RPMI7951 (cell line): ENCODE results near the gene BTNL8. TPM values are rescaled to one million over a fixed set of nuclear protein-coding genes. Genes with fewer than 3 reads are reported as not detected.
A peak's percentile ranks its signal among the peaks of the same experiment; 100 is the strongest.

Source experiments
- DNase-seq: peaks from one replicate; pipeline ENCODE4 v3.0.0-alpha.2; 2012; ENCODE audit warnings: low read depth
- total RNA-seq: library from RNA; depleted of rRNA; stranded (reverse); fragments of >200 nt; shearing (Covaris generic); gene quantifications from 2 replicates; pipeline ENCODE4 v1.2.3, GENCODE V29; 2014; rRNA removed

BTNL8 gene
- 0.12 and 0.29 TPM in 2 replicates for total RNA-seq

- DNase-seq, result no peak
Observed at GRCh38 chr5:180898621-180899246, at the start of gene BTNL8. TSS of gene BTNL8 (plus strand) at chr5:180899159. CDS start at chr5:180899311, 152 bp downstream.

DNA sequence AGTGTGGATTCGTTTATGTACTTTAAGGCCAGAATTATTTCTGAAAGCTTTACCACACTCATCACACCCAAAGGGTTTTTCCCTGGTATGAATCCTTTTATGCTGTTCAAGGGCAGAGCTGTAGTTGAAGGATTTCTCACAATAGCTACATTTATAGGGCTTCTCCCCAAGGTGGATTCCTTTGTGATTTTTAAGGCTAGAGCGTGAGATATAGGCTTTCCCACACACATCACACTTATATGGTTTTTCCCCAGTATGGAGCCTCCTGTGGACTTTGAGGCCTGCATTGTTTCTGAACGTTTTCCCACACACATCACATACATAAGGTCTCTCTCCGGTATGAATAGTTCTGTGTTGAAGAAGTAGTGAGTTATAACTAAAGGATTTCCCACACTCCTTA lies 49.1 kb upstream of the BTNL8 start:
- DNase-seq, result no peak

- no peak for DNase-seq
Observed at GRCh38 chr5:180850434-180851078, 48.4 kb upstream of the BTNL8 start.

- no peak for DNase-seq
Observed at GRCh38 chr5:180852495-180852894, 46.5 kb upstream of the BTNL8 start.

GRCh38 chr5:180853121-180853847 lies 45.7 kb upstream of the BTNL8 start:
- DNase-seq, result no peak

- no peak for DNase-seq
Observed at GRCh38 chr5:180853848-180854176, 45.1 kb upstream of the BTNL8 start.

DNA sequence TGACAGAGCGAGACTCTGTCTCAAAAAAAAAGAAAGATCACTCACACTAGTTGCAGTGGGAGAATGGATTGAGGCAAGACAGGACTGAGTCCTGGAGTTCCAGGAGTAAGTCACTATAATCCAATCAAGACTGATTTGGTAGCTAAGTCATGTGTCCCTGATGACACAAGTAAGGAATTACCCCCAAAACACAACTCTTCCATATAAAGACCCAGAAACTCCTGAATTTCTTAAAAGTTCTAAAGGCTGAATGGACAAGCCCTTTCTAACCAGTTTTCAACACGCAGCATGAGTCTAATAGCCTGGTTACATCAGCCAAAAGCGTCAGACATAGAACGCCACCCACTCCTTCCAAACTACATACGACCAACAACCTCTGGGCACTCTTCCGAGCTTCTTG lies 40.4 kb upstream of the BTNL8 start:
- DNase-seq, result no peak

DNA sequence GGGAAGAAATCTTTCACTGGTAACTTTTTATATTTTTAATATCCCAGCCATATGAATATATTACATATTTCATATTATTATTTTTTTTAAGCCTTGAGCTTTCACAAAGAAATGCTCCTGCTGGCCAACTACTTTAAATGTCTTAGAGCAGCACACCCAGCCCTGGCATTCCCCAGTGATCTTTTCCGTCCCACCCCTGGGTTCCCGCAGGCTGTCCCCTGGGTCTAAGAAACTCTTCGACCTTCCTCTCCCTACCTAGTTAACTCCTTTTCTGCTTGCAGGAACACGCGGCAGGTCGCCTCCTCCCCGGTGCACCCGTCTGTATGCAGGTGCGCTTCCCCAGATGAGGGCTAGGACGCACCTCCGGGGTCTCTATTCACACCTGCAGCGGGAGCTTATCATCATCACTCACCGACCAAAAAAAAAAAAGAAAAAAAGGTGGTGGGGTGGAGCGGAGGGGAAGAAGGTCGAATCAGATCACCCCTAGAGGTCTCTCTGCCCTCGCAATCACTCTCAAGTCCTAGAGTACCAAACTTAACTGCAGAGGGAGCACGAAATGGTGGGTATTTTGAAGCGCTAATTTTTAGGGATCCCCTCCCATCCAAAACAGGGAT lies 38.6 kb upstream of the BTNL8 start:
- peak; percentile 56 for DNase-seq

GRCh38 chr5:180860887-180861822 lies 37.8 kb upstream of the BTNL8 start, which contains the start of gene ZFP62:
TSS of gene ZFP62 (minus strand) at chr5:180861276. CDS start at chr5:180861219, 57 bp downstream.
- peak; percentile 87 for DNase-seq

DNA sequence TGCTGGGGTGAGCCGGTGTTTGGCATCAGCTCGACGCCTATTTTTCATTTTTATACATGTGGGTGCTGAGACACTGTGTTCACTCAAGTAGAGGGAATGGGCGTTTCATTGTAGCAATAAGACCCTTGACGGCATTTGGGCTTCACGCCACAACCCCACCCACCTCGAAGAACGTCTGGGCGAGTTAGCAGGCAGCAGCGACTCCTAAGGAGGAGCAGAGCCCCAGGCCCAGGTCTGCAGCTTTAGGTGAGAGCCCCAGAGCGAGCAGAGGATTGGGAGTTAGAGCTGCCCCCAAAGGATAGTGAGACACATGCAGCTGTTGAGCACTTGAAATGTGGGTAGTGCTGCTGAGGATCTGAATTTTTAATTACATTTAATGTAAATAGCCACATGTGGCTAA lies 36.3 kb upstream of the BTNL8 start:
- DNase-seq, result no peak

GRCh38 chr5:180865981-180866695 lies 32.8 kb upstream of the BTNL8 start:
- DNase-seq, result no peak

DNA sequence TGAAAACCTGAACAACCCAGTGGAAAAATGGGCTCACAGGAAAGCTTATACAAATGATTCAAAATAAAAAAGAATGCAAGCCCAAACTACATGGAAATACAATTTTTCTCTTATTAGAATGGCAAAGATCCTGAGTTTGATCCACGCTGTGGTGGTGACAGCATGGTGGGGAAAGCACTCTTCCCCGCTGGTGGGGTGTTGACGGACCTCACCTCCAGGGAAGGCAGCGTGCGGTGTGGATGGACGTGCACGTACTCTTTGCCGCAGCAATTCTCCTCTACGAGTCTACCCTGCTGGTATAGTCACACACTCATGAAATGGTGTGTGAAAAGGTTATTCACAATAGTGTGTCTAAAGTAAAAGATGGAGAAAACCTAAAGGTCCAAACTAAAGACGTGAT lies 32.0 kb upstream of the BTNL8 start:
- DNase-seq, result no peak

DNA sequence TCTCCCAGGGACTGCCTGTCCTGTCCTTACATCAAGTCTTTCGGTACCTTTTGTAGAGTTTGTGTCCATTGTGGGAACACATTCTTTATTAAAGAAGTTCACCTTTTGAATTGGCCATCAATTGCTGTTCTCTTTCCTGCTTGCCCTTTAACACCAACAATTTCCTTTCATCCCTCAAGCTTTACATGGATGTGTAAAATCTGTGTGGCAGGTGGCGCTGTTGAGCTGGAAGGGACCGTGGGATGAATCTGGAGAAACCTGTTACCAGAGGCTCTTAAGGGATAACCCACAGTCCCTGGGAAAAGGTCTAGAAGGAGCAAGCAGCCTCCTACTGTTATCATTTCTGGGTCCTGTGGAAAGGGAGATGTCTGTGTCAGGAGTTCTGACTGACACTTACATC lies 30.0 kb upstream of the BTNL8 start:
- peak; percentile 66 for DNase-seq

- no peak for DNase-seq
Observed at GRCh38 chr5:180869587-180869986, 29.4 kb upstream of the BTNL8 start.

- no peak for DNase-seq
Observed at GRCh38 chr5:180870276-180871068, 28.5 kb upstream of the BTNL8 start.

DNA sequence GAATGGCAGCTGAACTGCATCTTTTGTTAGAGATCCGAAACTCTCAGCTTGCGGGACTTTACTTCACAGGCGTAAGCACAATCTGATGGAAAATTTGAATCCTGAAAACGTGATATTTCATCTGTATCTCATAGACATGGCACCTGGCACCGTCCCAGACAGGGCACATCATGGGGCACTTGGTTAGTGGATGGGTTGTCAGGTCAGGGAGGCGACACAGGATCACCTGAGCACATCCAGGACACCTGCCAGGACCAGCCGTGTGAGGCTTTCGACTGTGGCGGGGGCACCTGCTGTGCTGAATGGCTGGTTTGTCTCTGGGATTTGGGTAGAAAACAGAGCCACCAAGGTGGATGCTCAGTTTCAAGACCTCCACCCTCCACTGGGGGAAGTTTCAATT lies 26.5 kb upstream of the BTNL8 start:
- DNase-seq, result no peak

- peak; percentile 84 for DNase-seq
Observed at GRCh38 chr5:180873615-180874520, 25.1 kb upstream of the BTNL8 start.

- DNase-seq, result no peak
Observed at GRCh38 chr5:180874804-180875582, 24.0 kb upstream of the BTNL8 start.
